Measurements from ENCODE around the gene PLEKHM1.

PLEKHM1 gene

GRCh38 chr17:45440161-45440778 lies 50.3 kb downstream of the PLEKHM1 start:
- DNase-seq, result no peak

GRCh38 chr17:45438931-45439610 lies 51.5 kb downstream of the PLEKHM1 start:
- no peak for DNase-seq

GRCh38 chr17:45437465-45438283 lies 52.8 kb downstream of the PLEKHM1 start:
- DNase-seq, result no peak

GRCh38 chr17:45436625-45437464 lies 53.7 kb downstream of the PLEKHM1 start:
- DNase-seq, result no peak

- DNase-seq, result no peak
Measured at GRCh38 chr17:45436161-45436560, 54.4 kb downstream of the PLEKHM1 start.

- no peak for DNase-seq
Measured at GRCh38 chr17:45435481-45435880, 55.0 kb downstream of the PLEKHM1 start.

GRCh38 chr17:45433159-45433535 lies 57.4 kb downstream of the PLEKHM1 start:
- no peak for DNase-seq

GRCh38 chr17:45432405-45433158 lies 57.9 kb downstream of the PLEKHM1 start, which contains the start of gene ARHGAP27:
ARHGAP27 (minus strand) TSS chr17:45432870; CDS start chr17:45430279, 2,591 bp downstream.
- no peak for DNase-seq

- no peak for DNase-seq
Measured at GRCh38 chr17:45431531-45432404, 58.8 kb downstream of the PLEKHM1 start.

GRCh38 chr17:45430738-45431530 lies 59.6 kb downstream of the PLEKHM1 start:
- DNase-seq, result no peak

GRCh38 chr17:45430006-45430737 lies 60.3 kb downstream of the PLEKHM1 start:
- DNase-seq, result no peak

- DNase-seq, result no peak
Measured at GRCh38 chr17:45429339-45430005, 61.0 kb downstream of the PLEKHM1 start.

GRCh38 chr17:45428931-45429338 lies 61.6 kb downstream of the PLEKHM1 start:
- no peak for DNase-seq

GRCh38 chr17:45428050-45428617 lies 62.4 kb downstream of the PLEKHM1 start:
- no peak for DNase-seq

GRCh38 chr17:45427181-45427835 lies 63.2 kb downstream of the PLEKHM1 start:
- DNase-seq, result no peak

- DNase-seq, result no peak
Measured at GRCh38 chr17:45426561-45426960, 64.0 kb downstream of the PLEKHM1 start.

- DNase-seq, result no peak
Measured at GRCh38 chr17:45425984-45426413, 64.5 kb downstream of the PLEKHM1 start.
